Naive thymus-derived CD8-positive, alpha-beta T cell (primary cell): ENCODE measurements around the gene CAMTA1. TPM values are rescaled to one million over a fixed set of nuclear protein-coding genes. Genes with fewer than 3 reads are reported as not detected.
A peak's percentile ranks its signal among the peaks of the same experiment; 100 is the strongest.

Source experiments
- ATAC-seq, 2 donors: fragments of 150-1000 bp; cut with Tn5 transposase in 1 of 2; sonication (Bioruptor Pico), chemical (Tn5 transposase) in 1 of 2; 1 replicate in 1 of 2; 2 replicates in 1 of 2; pipeline ENCODE4 v1.10.0; 2021; ENCODE audit warnings: mild to moderate bottlenecking in 2 of 2, moderate library complexity in 2 of 2
- POLR2A ChIA-PET: fragments of 350-600 bp; sonication (Branson Sonifier 250); formaldehyde crosslinking; loops from one replicate; lab custom pipeline; 2021; ENCODE audit warnings: antibody characterized with exemption; lab: Charles Lee
- DNase-seq, 10 donors: peaks; one replicate each; pipeline versions ENCODE4 v3.0.0 to v3.0.0-alpha.2; 2020 to 2022
- H3K27ac Mint-ChIP-seq, 10 donors: one replicate each; pipeline ENCODE4 v1.8.0; 2020 to 2022; ENCODE audit warnings: mild to moderate bottlenecking in 10 of 10, mixed read lengths in 10 of 10, moderate library complexity in 4 of 10, inconsistent platforms in 1 of 10
- H3K27me3 Mint-ChIP-seq, 5 donors: one replicate each; pipeline ENCODE4 v1.8.0; 2021 to 2022; ENCODE audit warnings: mixed read lengths in 5 of 5
- H3K36me3 Mint-ChIP-seq, 3 donors: one replicate each; pipeline ENCODE4 v1.8.0; 2020 to 2022; ENCODE audit warnings: mixed read lengths in 3 of 3, mild to moderate bottlenecking in 2 of 3, inconsistent platforms in 1 of 3
- H3K4me1 Mint-ChIP-seq, 4 donors: one replicate each; pipeline ENCODE4 v1.8.0; 2021 to 2022; ENCODE audit warnings: mixed read lengths in 4 of 4
- H3K4me3 Mint-ChIP-seq, 10 donors: one replicate each; pipeline ENCODE4 v1.8.0; 2020 to 2022; ENCODE audit warnings: mild to moderate bottlenecking in 10 of 10, mixed read lengths in 10 of 10, moderate library complexity in 6 of 10, inconsistent platforms in 1 of 10
- H3K9me3 Mint-ChIP-seq, 9 donors: one replicate each; pipeline ENCODE4 v1.8.0; 2020 to 2022; ENCODE audit warnings: mixed read lengths in 9 of 9, mild to moderate bottlenecking in 3 of 9, inconsistent platforms in 1 of 9, moderate library complexity in 1 of 9
- polyA plus RNA-seq, 3 donors: library from polyadenylated mRNA; unstranded; fragments of 300-500 nt; fragmentation: Illumina TruSeq; gene quantifications; one replicate each; pipeline ENCODE4 v1.2.3, GENCODE V29; 2021
- total RNA-seq, 8 experiments: library from RNA in 2 of 8; stranded (reverse) in 2 of 8; gene quantifications; one replicate each; pipeline ENCODE4 v1.2.3 and lab custom pipeline; 2021 to 2026

CAMTA1 gene
- total and polyA plus RNA-seq, 5 experiments from 2014 or later, result 32.6 to 78.3 (median 47.3) TPM

DNA sequence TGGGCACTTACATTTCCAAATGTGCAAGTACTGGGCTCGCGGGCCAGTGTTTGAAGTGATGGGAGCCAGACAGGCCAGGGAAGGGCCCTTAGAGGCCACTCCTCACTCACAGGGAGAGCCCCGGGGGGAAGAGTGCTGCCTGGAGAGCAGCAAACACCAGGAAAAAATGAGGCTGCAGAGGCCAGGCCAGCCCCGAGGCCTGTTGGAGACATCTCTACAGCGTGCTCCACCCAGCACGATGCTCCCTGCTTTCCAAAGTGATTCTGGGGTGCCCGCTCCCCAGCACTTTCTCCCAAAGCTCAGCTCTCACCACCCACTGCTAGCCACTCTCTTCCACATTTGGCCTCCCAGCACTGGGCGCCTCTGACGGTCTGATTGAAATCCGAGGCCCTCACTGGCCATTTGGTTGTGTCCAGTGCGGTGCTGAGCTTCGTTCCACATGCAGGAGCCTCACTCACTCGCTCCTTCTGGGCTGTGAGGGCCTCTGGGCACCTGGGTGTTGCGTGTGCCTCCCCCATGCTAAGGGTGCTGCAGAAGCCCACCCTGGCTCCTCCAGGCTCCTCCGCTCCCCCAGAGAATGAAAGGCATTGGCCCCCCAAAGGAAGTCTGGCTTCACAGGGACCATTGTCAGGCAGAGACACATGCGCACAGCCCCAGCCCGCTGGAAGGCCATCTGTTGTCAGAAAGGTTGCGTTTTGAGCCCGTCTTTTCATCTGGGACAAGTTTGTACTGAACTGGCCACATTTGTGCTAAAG, 600.4 kb downstream of the CAMTA1 start:
- Mint-ChIP-seq H3K4me3 (no peak overlapping the region), H3K27me3 (peaks cover 0 to 16% (median 3%) of the 10 kb centered on the region in 5 donors), H3K27ac (no peak overlapping the region), H3K4me1 (no peaks in the 10 kb centered on the region), H3K9me3 (peaks cover 0 to 9% (median 3%) of the 10 kb centered on the region in 9 donors), H3K36me3 (no peaks in the 10 kb centered on the region)
- POLR2A ChIA-PET, result no interaction called here
- DNase-seq, result peak in 1 of 10 donors; percentile 13
- ATAC-seq, result no peak

DNA sequence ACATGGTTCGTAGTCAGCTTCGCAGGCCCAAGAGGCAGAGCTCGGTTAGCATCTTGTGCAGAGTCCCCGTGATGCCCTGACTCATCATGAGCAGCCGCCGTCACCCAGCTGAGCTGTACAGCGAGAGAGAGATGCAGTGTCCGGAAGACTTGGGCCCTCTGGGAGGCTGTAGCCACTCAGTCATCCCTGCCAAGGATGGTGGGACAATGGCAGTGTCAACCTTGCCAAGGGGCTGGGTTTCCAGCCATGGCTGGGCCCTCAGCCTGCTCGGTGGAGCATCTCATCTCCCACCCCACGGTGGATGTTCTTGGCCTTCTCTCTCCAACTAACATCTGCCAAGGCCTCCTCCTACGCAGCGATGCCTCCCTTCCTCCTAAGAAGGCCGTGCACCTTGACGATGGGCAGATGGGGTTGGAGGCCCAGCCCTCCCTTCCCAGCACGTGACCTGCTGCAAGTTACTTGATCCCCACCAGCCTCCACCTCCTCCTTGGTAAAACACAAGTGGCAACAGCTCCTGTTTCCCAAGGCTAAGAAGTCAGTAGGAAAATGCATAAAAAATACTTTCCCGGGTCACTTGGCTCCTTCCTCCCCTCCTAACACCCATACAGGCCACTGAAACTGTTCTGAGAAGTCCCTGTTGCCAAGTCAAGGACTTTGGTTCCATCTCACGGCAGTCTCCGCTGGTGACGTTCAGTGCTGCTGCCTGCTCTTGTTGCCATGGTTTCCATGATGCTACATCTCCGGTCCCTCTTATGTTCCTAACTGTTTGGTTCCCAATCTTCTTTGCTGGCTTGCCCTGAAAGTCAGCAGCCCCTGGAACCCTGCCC, 601.2 kb downstream of the CAMTA1 start:
- Mint-ChIP-seq H3K36me3 (no peaks in the 10 kb centered on the region), H3K9me3 (peaks cover 0 to 9% (median 3%) of the 10 kb centered on the region in 9 donors), H3K4me1 (no peaks in the 10 kb centered on the region), H3K27me3 (peaks cover 0 to 16% (median 3%) of the 10 kb centered on the region in 5 donors), H3K27ac (no peak overlapping the region), H3K4me3 (no peak overlapping the region)
- ATAC-seq (no peak), DNase-seq (peak in 1 of 10 donors; percentile 10)
- POLR2A ChIA-PET, result no interaction called here

DNA sequence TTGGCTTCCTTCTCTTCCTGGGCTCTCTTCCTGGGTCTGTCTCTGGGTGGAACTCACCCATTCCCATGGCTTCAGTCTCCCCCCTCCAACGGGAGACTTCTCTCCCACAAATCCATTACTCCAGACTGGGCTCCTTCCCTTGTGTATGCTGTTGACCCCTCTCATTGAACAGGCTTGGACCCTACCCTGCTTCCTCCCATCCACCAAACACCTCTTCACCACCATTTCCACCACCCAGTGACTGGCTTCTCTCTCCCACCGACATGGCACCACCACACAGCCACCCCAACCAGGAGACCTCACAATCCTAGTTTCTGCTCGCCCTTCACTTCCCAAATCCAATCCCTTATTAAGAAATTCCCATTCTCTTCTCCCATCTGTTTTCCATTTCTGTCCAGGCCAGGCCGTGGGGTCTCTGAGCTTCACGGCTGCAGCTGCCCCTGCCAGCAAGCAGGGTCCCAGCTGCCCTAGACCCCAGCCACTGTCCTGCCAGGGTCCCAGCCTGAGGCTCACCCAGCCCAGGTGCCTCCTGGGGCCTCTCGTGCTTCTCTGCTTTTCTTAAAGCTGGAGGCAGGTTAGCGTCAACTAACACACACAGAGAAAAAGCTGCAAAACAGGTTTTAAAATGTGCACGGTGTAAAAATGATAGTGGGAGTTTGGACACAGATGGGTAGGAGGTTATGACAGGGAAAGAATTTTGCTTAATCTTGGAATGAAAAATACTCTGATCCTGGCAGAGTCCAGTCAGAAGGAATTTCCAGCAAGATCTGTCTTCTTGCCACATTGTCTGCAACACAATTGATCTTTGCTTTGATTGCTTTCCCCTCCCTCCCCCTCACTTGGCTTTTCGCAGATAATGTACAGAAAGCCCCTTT, 602.0 kb downstream of the CAMTA1 start:
- Mint-ChIP-seq H3K27ac (no peak overlapping the region), H3K27me3 (peaks cover 0 to 16% (median 3%) of the 10 kb centered on the region in 5 donors), H3K4me3 (no peak overlapping the region), H3K4me1 (no peaks in the 10 kb centered on the region), H3K36me3 (no peaks in the 10 kb centered on the region), H3K9me3 (peaks cover 0 to 6% (median 2%) of the 10 kb centered on the region in 9 donors)
- POLR2A ChIA-PET, result no interaction called here
- ATAC-seq (no peak), DNase-seq (peak in 1 of 10 donors; percentile 1)

DNA sequence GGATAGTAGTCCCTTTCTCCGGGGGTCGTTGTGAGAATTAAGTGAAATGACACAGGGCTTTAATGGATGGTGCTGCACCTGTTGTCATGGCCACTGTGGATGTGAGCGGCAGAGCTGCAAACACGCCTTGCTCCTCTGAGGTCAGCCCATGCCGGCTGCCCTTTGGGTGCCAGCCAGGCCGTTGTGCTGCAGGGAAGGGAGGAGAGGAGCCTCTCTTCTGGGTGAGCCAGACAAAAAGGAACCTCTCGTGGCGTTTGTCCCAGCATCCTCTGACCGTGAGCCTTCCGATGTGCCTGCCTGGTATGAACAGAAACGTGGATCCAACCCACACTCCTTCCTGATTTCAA, 602.9 kb downstream of the CAMTA1 start:
- H3K27me3 Mint-ChIP-seq, result peaks cover 0 to 16% (median 0%) of the 10 kb centered on the region in 5 donors
- no peak for ATAC-seq
- H3K4me3 Mint-ChIP-seq, result no peak overlapping the region
- no peaks in the 10 kb centered on the region for H3K9me3 Mint-ChIP-seq
- H3K4me1 Mint-ChIP-seq, result no peaks in the 10 kb centered on the region
- no peak overlapping the region for H3K27ac Mint-ChIP-seq
- DNase-seq, result no peak
- no peaks in the 10 kb centered on the region for H3K36me3 Mint-ChIP-seq
- POLR2A ChIA-PET, result no interaction called here

DNA sequence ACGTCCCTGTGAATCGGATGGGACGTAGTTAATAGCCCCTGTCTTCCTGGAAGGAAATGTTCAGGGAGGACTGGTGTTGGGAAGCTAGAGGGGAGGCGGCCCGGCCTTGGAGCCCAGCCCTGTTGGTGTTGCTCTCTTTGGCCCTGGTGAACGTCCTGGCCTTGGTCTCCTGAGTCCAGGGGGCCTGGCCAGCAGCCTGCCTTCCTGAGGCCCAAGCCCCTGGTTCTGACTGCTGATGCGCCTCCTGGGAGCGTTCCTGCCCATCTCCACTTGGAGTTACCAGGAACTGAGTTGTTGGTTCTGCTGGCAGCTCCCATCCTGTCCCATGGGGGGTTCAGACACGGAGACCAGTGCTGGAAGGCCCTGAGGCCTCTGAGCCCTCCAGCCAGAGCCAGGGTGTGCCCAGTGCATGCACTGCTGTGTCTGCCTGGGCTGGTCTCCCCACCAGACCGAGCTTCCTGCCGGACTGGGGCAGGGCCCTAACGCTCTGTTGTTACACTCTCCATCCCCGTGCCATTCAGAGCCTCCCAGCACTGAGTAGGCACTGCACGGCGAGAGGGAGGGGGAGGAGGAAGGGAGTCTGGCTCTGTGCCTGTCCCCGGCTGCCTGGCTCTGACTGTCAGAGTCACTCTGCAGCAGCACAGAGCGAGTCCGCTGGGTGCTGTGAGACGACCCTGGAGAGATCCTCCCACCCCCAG, 603.4 kb downstream of the CAMTA1 start:
- H3K9me3 Mint-ChIP-seq, result no peaks in the 10 kb centered on the region
- ATAC-seq, result no peak
- no peaks in the 10 kb centered on the region for H3K4me1 Mint-ChIP-seq
- H3K27ac Mint-ChIP-seq, result no peak overlapping the region
- POLR2A ChIA-PET, result no interaction called here
- peaks cover 0 to 13% (median 0%) of the 10 kb centered on the region in 5 donors for H3K27me3 Mint-ChIP-seq
- no peaks in the 10 kb centered on the region for H3K36me3 Mint-ChIP-seq
- DNase-seq, result peak in 1 of 10 donors; percentile 14
- no peak overlapping the region for H3K4me3 Mint-ChIP-seq

DNA sequence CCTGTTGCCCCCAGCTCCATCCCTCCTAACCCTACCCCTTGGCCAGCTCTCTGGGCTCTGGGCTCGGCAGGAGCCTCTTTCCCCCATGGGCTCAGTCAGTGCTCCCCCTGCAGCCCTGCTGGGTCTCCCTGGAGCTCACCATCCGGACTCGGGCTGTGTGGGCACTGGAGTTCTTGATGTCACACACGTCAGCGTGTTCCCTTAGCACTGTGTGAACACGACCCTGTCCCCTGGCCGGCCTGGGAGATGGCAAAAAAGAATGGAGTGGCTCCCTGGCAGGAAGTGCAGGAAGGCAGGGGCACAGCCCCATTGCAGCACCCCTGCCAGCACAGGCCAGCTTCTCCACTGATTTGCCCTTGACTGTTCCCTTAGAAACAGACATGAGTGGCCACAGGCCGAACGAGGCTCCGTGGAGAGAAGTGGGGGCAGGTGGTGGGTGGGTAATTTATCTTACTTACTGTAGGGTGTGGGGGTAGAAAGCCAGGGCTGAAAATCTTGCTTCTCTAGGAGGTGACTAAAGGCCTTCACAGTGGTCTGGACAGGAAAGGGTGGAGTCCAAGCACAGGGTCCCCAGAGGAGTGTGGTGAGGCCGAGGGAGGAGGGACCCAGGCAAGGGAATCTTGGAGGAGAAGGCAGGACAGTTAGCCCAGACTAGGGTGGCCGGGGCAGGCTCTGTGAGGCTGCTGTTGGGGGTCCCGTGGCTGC, 604.1 kb downstream of the CAMTA1 start:
- POLR2A ChIA-PET, result no interaction called here
- DNase-seq (peak in 1 of 10 donors; percentile 15), ATAC-seq (no peak)
- Mint-ChIP-seq H3K4me1 (no peaks in the 10 kb centered on the region), H3K36me3 (no peaks in the 10 kb centered on the region), H3K27ac (no peak overlapping the region), H3K4me3 (no peak overlapping the region), H3K9me3 (no peaks in the 10 kb centered on the region), H3K27me3 (peaks cover 0 to 11% (median 0%) of the 10 kb centered on the region in 5 donors)

DNA sequence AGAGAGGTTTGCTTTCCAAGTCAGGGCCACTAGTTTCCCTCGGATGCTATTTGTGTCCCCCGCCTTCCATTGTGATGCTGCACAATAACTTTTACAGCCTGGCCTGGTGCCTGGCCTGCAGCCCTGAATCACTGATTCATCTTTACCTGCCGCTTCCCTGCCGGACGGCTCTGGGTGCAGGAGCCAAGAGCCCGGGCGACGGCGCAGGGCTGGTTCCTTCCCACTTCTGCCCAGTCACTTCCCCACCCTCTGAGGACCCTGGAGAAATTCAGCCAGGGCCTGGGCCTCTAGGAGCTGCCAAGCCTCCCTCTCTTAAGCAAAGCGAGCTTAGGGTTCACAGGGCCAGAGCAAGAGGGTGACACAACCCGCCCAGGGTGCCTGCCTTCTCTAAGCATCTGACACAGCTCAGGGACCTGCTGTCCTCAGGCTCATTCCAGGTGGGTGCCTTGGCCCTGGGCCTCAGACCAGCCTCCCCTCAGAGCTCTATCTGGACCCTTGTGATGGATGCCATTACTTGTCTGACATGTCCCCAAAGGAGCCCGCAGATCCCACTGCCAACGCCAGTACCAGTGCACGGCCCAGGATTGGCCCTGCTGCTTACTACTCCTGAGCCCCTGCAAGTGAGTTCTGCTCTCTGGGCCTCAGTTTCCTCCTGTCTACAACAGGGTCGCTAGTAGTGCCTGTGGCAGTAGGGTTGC, 604.8 kb downstream of the CAMTA1 start:
- ATAC-seq (no peak), DNase-seq (peak in 1 of 10 donors; percentile 12)
- Mint-ChIP-seq H3K27me3 (peaks cover 0 to 11% (median 0%) of the 10 kb centered on the region in 5 donors), H3K4me3 (no peak overlapping the region), H3K4me1 (no peaks in the 10 kb centered on the region), H3K9me3 (peaks cover 0 to 6% (median 2%) of the 10 kb centered on the region in 9 donors), H3K27ac (no peak overlapping the region), H3K36me3 (no peaks in the 10 kb centered on the region)
- POLR2A ChIA-PET, result no interaction called here

DNA sequence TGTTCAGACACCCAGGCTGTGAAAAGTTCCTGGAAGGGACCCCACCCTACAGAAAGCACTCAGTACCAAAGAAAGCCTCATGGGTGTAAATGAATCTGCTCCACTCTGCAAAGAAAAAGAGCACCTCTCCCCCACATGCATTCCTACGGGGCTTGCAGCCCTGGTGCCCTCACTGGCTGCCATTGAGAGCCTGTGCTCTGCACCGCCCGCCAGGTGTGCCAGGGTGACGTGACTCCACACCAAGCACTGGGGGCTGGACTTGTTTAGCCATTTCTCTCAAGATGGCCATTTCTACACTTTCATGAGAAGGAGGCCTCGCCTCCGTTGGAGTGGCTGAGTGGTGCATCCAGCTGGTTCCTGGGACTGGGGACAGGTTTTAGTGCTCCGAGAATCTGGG, 605.3 kb downstream of the CAMTA1 start:
- DNase-seq, result peak in 1 of 10 donors; percentile 4
- peaks cover 0 to 12% (median 5%) of the 10 kb centered on the region in 9 donors for H3K9me3 Mint-ChIP-seq
- H3K4me3 Mint-ChIP-seq, result no peak overlapping the region
- H3K27ac Mint-ChIP-seq, result no peak overlapping the region
- no peaks in the 10 kb centered on the region for H3K4me1 Mint-ChIP-seq
- H3K27me3 Mint-ChIP-seq, result peaks cover 0 to 17% (median 2%) of the 10 kb centered on the region in 5 donors
- POLR2A ChIA-PET, result no interaction called here
- H3K36me3 Mint-ChIP-seq, result peaks cover 0 to 5% (median 0%) of the 10 kb centered on the region in 3 donors
- ATAC-seq, result no peak

DNA sequence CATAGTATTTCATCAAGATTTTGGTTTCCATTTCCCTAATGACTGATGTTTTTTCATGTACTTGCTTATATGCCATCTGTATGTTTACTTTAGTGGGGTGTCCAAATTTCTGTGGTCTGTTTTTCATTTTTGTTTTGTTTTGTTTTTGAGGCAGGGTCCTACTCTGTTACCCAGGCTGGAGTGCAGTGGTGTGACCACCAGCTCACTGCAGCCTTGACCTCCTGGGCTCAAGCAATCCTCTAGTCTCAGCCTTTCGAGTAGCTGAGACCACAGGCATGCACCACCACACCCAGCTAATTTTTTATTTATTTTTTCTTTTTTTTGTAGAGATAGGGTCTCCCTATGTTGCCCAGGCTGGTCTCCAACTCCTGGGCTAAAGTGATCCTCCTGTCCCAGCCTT, 607.9 kb downstream of the CAMTA1 start:
- Mint-ChIP-seq H3K9me3 (peaks cover 5 to 28% (median 14%) of the 10 kb centered on the region in 9 donors), H3K4me1 (no peaks in the 10 kb centered on the region), H3K4me3 (no peak overlapping the region), H3K36me3 (peaks cover 0 to 7% (median 0%) of the 10 kb centered on the region in 3 donors), H3K27ac (no peak overlapping the region), H3K27me3 (peaks cover 1 to 33% (median 8%) of the 10 kb centered on the region in 5 donors)
- no peak for DNase-seq
- POLR2A ChIA-PET, result no interaction called here
- no peak for ATAC-seq

DNA sequence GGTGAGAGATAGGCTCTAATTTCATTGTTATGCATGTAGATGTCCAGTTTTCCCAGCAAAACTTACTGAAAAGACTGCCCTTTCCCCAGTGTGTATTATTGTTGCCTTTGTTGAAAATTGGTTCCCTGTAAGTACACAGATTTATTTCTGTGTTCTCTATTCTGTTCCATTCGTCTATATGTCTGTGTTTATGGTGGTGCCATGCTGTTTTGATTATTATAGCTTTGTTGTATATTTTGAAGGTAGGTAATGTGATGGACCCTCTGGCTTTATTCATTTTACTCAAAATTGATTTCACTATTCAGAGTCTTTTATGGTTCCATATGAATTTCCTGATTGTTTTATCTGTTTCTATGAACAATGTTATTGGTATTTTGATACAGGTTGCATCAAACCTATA, 610.0 kb downstream of the CAMTA1 start:
- H3K4me3 Mint-ChIP-seq, result no peak overlapping the region
- no peak overlapping the region for H3K27ac Mint-ChIP-seq
- H3K36me3 Mint-ChIP-seq, result peaks cover 0 to 20% (median 0%) of the 10 kb centered on the region in 3 donors
- DNase-seq (no peak), ATAC-seq (no peak)
- H3K4me1 Mint-ChIP-seq, result no peaks in the 10 kb centered on the region
- peaks cover 5 to 45% (median 13%) of the 10 kb centered on the region in 5 donors for H3K27me3 Mint-ChIP-seq
- peaks cover 16 to 50% (median 28%) of the 10 kb centered on the region in 9 donors for H3K9me3 Mint-ChIP-seq
- POLR2A ChIA-PET, result no interaction called here

DNA sequence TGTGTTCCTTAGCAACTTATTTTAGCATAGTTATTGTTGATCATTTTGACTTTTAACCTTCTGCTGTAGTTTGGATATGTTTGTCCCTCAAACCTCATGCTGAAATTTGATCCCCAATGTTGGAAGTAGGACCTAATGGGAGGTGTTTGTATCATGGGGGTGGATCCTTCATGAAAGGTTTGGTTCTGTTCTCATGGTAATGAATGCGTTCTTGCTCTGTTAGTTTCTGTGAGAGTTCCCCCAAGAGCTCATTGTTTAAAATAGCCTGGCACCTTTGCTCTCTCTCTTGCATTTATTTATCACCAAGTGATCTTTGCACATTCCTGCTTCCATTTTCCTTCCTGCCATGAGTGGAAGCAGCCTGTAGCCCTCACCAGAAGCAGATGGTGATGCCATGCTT, 613.7 kb downstream of the CAMTA1 start:
- peaks cover 0 to 24% (median 0%) of the 10 kb centered on the region in 3 donors for H3K36me3 Mint-ChIP-seq
- peaks cover 15 to 68% (median 19%) of the 10 kb centered on the region in 5 donors for H3K27me3 Mint-ChIP-seq
- POLR2A ChIA-PET, result no interaction called here
- peaks cover 20 to 65% (median 33%) of the 10 kb centered on the region in 9 donors for H3K9me3 Mint-ChIP-seq
- ATAC-seq (no peak), DNase-seq (no peak)
- H3K4me3 Mint-ChIP-seq, result no peak overlapping the region
- H3K4me1 Mint-ChIP-seq, result no peaks in the 10 kb centered on the region
- H3K27ac Mint-ChIP-seq, result no peak overlapping the region
